MCF 10A (cell line): ENCODE data around the gene STK16. TPM values are rescaled to one million over a fixed set of nuclear protein-coding genes. Genes with fewer than 3 reads are reported as not detected.
A peak's percentile ranks its signal among the peaks of the same experiment; 100 is the strongest.

Experiments used
- BruUV-seq: library from RNA; stranded (reverse); fragments of 400-500 nt; replicated peaks from 2 replicates; lab custom pipeline; 2021; lab: Mats Ljungman, UMichigan
- CTCF ChIA-PET: fragments of 300-600 bp; sonication (Branson Sonifier 250); formaldehyde crosslinking; extraction: SDS; loops from one replicate; lab custom pipeline; 2021; ENCODE audit warnings: antibody characterized with exemption, inconsistent platforms; lab: Yijun Ruan, JAX
- POLR2A ChIA-PET: fragments of 300-600, 350-650 bp; sonication (Branson Sonifier 250); formaldehyde crosslinking; extraction: SDS; loops from one replicate; lab custom pipeline; 2020; ENCODE audit warnings: antibody characterized with exemption, inconsistent platforms; lab: Yijun Ruan, JAX
- DNase-seq: peaks from one replicate; pipeline ENCODE4 v3.0.0-alpha.2; 2018; ENCODE audit not compliant: unreplicated experiment
- H3K27ac Mint-ChIP-seq: one replicate; pipeline ENCODE4 v1.8.0; 2022; ENCODE audit warnings: mild to moderate bottlenecking, low read depth, mixed read lengths; ENCODE audit not compliant: unreplicated experiment
- H3K27me3 Mint-ChIP-seq: one replicate; pipeline ENCODE4 v1.8.0; 2022; ENCODE audit warnings: mixed read lengths; ENCODE audit not compliant: insufficient read depth, unreplicated experiment
- H3K36me3 Mint-ChIP-seq: one replicate; pipeline ENCODE4 v1.8.0; 2022; ENCODE audit warnings: mild to moderate bottlenecking, moderate library complexity, mixed read lengths; ENCODE audit not compliant: insufficient read depth, unreplicated experiment
- H3K4me1 Mint-ChIP-seq: one replicate; pipeline ENCODE4 v1.8.0; 2022; ENCODE audit warnings: mixed read lengths; ENCODE audit not compliant: insufficient read depth, unreplicated experiment
- H3K4me3 Mint-ChIP-seq: one replicate; pipeline ENCODE4 v1.8.0; 2022; ENCODE audit warnings: mild to moderate bottlenecking, moderate library complexity, mixed read lengths; ENCODE audit not compliant: unreplicated experiment
- H3K9me3 Mint-ChIP-seq: one replicate; pipeline ENCODE4 v1.8.0; 2022; ENCODE audit warnings: mixed read lengths; ENCODE audit not compliant: unreplicated experiment
- intact Hi-C: fragments of 100-400 bp; cut with micrococcal nuclease; formaldehyde crosslinking; loops from 2 replicates; pipeline ENCODE4 v1.14.1; 2022
- total RNA-seq: library from RNA; stranded (reverse); gene quantifications from 2 replicates; pipeline ENCODE4 v1.2.3, GENCODE V29; 2022
- TF ChIP-seq, protein P1 (sequence below): fragments of 200-600 bp; IDR thresholded peaks from one replicate; pipeline ENCODE4 v1.8.0; 2022; ENCODE audit warnings: antibody characterized with exemption, mild to moderate bottlenecking; ENCODE audit not compliant: unreplicated experiment

Gene STK16
- total RNA-seq, 1 experiment from 2014 or later: 33.4 TPM

DNA sequence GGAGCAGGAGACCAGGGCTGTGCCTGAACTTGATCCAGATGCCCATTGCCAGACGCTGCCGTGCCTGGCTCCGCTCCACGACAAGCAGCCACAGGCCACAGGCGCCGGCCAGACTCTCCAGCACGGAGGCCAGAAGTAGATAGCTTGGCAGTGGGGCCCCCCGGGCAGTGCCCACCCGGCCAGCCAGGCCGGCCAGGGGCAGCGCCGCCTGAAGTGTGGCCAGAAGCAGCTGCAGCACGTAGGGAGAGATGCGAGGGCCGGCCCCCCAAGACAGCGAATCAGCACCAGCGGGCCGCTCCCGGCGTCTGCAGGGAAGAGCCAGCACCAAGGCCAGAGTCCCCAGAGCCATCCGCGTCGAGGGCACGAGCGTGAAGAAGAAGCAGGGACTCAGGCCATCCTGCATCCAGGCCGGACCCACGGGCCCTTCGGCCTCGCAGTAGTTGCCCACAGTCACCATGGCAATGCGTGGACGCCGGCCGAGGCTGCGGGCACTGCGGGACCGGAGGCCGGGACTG lies 27.0 kb upstream of the STK16 start:
- POLR2A ChIA-PET: interaction anchor here (1.0 to 6.3 kb wide), 18 partner anchors 10 to 169 kb away, joined by 3 to 127 read pairs (median 6); partner anchors contain the start of genes ANKZF1, ATG9A, CNPPD1 and DNAJB2
- no TSS peak for BruUV-seq
- Mint-ChIP-seq H3K4me3 (peak overlapping the region; percentile 82), H3K4me1 (no peaks in the 10 kb centered on the region), H3K36me3 (peaks cover 41% of the 10 kb centered on the region), H3K27ac (peak overlapping the region; percentile 83), H3K9me3 (no peaks in the 10 kb centered on the region), H3K27me3 (no peaks in the 10 kb centered on the region)
- CTCF ChIA-PET: interaction anchor here (0.7 to 5.2 kb wide), 10 partner anchors 9 to 200 kb away, joined by 3 to 24 read pairs (median 4); partner anchors contain the start of gene TUBA4B
- peak; percentile 66 for DNase-seq
- intact Hi-C loops: loop anchor here (2.0 kb wide), 2 partner anchors 35 to 81 kb away; partner anchors contain the start of genes TUBA4A and TUBA4B
- TF ChIP-seq, protein P1, sequence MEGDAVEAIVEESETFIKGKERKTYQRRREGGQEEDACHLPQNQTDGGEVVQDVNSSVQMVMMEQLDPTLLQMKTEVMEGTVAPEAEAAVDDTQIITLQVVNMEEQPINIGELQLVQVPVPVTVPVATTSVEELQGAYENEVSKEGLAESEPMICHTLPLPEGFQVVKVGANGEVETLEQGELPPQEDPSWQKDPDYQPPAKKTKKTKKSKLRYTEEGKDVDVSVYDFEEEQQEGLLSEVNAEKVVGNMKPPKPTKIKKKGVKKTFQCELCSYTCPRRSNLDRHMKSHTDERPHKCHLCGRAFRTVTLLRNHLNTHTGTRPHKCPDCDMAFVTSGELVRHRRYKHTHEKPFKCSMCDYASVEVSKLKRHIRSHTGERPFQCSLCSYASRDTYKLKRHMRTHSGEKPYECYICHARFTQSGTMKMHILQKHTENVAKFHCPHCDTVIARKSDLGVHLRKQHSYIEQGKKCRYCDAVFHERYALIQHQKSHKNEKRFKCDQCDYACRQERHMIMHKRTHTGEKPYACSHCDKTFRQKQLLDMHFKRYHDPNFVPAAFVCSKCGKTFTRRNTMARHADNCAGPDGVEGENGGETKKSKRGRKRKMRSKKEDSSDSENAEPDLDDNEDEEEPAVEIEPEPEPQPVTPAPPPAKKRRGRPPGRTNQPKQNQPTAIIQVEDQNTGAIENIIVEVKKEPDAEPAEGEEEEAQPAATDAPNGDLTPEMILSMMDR: no peak

DNA sequence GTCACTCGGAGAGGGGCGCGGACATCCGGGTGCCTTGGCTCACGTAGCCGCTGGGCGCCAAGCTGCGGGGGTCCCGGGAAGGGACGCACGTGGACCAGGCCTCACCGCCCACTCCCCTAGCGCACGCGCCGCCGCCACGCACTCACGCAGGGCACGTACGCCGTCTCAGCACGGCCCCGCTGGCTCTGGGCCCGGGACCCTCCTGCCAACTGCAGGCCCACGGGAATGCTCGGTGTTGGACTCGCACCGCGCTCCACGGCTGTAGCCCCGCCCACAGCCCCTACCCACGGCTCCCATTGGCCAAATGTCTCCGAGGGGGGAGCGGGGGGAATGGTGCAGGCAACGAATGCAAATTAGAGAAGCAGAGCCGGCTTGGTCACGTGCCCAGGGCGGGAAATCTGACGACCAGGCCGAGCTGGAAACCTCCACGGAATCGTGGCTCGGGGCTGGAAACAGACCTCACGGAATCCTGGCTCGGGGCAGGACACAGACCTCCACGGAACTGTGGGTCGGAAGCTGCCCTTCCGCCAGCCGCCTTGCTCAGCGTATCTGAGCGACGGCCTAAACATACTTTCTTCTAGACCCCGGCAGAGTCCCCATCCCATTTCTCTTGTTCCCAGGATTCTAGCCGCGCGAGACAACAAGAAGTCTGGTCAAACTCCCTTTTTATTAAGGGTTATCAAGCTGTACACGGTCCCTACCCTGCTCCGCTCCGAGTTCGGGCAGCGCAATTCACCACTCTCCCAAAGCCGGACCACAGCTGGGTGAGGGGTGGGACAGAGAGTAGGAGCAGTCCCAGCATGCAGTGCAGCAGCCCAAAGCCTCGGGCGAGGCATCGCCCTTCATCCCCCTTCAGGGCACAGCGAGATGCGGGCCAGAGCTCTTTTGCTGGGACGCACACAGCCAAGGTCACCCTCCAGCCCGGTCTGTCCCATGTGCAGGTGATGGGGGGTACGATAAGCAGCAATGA lies 26.3 kb upstream of the STK16 start, which contains the start of gene ABCB6:
Gene ABCB6, minus strand, starts transcription at position 227 of the 970 bp plus-strand sequence. CDS start 285 bp downstream, outside the sequence.
- Mint-ChIP-seq H3K27me3 (no peaks in the 10 kb centered on the region), H3K36me3 (peaks cover 40% of the 10 kb centered on the region), H3K27ac (peak within 1 kb of the TSS; percentile 83), H3K4me3 (peak within 1 kb of the TSS; percentile 82), H3K4me1 (no peaks in the 10 kb centered on the region), H3K9me3 (no peaks in the 10 kb centered on the region)
- DNase-seq: peak; percentile 91
- CTCF ChIA-PET: interaction anchor here (0.7 to 5.2 kb wide), 9 partner anchors 8 to 80 kb away, joined by 3 to 24 read pairs (median 3); partner anchors contain the start of gene TUBA4B
- TF ChIP-seq, protein P1: no peak
- intact Hi-C loops: loop anchor here (2.0 kb wide), 2 partner anchors 34 to 80 kb away; partner anchors contain the start of genes TUBA4A and TUBA4B
- no TSS peak for BruUV-seq
- POLR2A ChIA-PET: interaction anchor here (0.8 to 6.3 kb wide), 14 partner anchors 9 to 68 kb away, joined by 3 to 127 read pairs (median 6); partner anchors contain the start of genes ANKZF1, ATG9A, CNPPD1 and DNAJB2

DNA sequence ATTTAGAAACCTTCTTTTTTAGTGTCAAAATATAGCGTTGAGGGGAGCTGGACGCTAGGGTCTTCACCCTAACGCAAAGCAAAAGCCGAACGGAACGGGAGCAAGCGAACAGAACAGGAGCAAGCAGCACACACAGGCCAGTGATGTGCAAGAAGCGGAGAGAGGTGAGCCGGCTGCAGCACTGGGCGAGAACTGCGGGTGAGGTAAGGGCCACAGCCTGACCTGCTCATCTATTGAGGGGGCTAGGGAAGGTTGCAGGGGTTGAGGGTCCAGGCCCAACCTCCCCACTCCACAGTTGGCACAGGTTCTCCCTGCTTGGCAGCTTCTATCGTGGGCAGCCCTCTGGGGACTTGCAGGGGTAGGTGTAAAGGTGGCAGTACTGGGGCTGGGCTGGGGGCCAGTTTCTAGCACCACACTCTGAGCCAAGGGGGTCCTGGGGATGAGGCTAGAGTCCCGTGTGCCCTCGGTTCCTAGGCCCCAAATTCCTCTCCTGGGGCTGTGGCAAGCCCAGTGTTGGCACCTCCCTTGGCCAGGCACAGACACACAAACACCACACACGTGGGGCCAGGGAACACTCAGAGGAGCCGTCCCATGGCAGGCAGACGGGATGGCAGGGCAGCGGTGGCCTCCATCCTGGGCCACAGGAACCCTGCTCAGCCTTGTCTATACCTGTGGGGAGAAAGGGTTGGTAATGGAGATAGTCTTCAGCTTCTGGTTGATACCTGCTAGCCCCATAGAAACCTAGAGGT lies 25.3 kb upstream of the STK16 start:
- no peak overlapping the region for H3K27ac Mint-ChIP-seq
- H3K36me3 Mint-ChIP-seq: peaks cover 38% of the 10 kb centered on the region
- no peaks in the 10 kb centered on the region for H3K9me3 Mint-ChIP-seq
- CTCF ChIA-PET: interaction anchor here (0.7 to 5.2 kb wide), 8 partner anchors 23 to 78 kb away, joined by 3 to 24 read pairs (median 3); partner anchors contain the start of genes GLB1L and STK16
- H3K4me3 Mint-ChIP-seq: no peak overlapping the region
- H3K4me1 Mint-ChIP-seq: no peaks in the 10 kb centered on the region
- H3K27me3 Mint-ChIP-seq: no peaks in the 10 kb centered on the region
- POLR2A ChIA-PET: interaction anchor here (1.2 to 6.3 kb wide), 6 partner anchors 9 to 59 kb away, joined by 3 to 127 read pairs (median 54); partner anchors contain the start of genes ANKZF1, ATG9A, CNPPD1 and DNAJB2
- TF ChIP-seq, protein P1: no peak
- intact Hi-C loops: loop anchor here (2.0 kb wide), 2 partner anchors 33 to 79 kb away; partner anchors contain the start of genes TUBA4A and TUBA4B
- no peak for DNase-seq
- no TSS peak for BruUV-seq
